Adipocyte (in vitro differentiated cells): ENCODE results near the gene TTC24.

ENCODE experiments used
- DNase-seq: peaks from one replicate; pipeline ENCODE4 v3.0.0-alpha.2; 2015; ENCODE audit warnings: low read depth
- H3K27me3 ChIP-seq: replicated peaks from 2 replicates; pipeline ENCODE4 v1.7.0; 2013; ENCODE audit warnings: mild to moderate bottlenecking, low read length, moderate library complexity; ENCODE audit not compliant: control insufficient read depth, insufficient read depth
- H3K36me3 ChIP-seq: 2 replicates; pipeline ENCODE4 v1.7.0; 2013; ENCODE audit warnings: low read length, mild to moderate bottlenecking, moderate library complexity; ENCODE audit not compliant: control insufficient read depth, insufficient read depth, severe bottlenecking
- H3K4me1 ChIP-seq: 2 replicates; pipeline ENCODE4 v1.7.0; 2013; ENCODE audit warnings: mild to moderate bottlenecking, low read length, moderate library complexity; ENCODE audit not compliant: control insufficient read depth, insufficient read depth
- H3K4me3 ChIP-seq: 2 replicates; pipeline ENCODE4 v1.7.0; 2013; ENCODE audit warnings: mild to moderate bottlenecking, low read length, moderate library complexity
- H3K9ac ChIP-seq: 2 replicates; pipeline ENCODE4 v1.7.0; 2013; ENCODE audit warnings: mild to moderate bottlenecking, low read length, moderate library complexity
- H3K9me3 ChIP-seq: 2 replicates; pipeline ENCODE4 v1.7.0; 2013; ENCODE audit warnings: mild to moderate bottlenecking, low read length, moderate library complexity; ENCODE audit not compliant: control insufficient read depth

Gene TTC24

DNA sequence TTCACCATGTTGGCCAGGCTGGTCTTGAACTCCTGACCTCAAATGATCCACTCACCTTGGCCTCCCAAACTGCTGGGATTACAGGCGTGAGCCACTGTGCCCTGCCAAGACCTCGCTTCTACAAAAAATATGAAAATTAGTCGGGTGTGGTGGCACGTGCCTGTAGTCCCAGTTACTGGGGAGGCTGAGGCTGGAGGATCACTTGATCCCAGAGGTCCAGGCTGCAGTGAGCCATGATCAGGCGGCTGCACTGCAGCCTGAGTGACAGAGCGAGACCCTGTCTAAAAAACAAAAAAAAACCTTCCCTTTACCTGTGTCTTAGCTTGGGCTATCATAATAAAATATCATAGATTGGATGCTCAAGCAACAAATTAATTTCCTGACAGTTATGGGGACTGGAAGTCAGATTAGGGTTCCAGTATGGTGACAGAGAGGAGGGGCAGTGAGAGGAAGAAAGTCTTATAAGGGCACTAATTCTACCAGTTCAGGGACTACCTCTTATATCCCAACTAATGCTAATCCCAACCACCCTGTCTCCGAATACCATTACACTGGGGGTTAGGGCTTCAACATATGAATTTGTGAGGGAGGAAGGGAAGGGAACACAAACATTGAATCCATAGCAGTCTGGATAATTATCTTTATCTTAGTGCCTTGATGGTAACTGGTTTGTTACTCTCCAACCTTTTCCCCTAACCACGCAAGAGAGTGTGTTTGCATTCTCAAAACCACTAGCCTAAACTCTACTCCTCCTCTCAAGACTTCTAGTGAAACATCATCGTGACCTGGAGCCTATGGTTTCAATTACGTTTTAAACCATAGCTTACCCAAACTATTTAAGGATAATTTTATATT lies 11.0 kb downstream of the TTC24 start:
- peaks cover 18% of the 10 kb centered on the region for H3K36me3 ChIP-seq
- DNase-seq: no peak
- peaks cover 1% of the 10 kb centered on the region for H3K27me3 ChIP-seq
- H3K4me3 ChIP-seq: peak overlapping the region; percentile 86
- H3K4me1 ChIP-seq: peaks cover 11% of the 10 kb centered on the region
- no peaks in the 10 kb centered on the region for H3K9me3 ChIP-seq
- peak overlapping the region; percentile 87 for H3K9ac ChIP-seq

DNA sequence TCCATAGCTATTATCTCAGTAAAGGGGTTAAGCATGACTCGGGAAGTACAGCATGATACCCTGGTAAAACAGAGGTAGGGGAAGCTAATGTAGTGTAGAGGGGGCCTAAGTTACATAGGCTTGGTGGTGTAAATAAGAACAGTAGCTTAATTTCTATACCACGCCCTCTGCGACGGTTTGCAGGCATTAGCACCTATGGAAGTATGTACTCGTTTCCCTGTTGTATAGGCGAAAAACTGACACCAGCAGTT lies 11.6 kb downstream of the TTC24 start:
- H3K9ac ChIP-seq: peak overlapping the region; percentile 87
- peaks cover 11% of the 10 kb centered on the region for H3K4me1 ChIP-seq
- no peaks in the 10 kb centered on the region for H3K27me3 ChIP-seq
- peaks cover 23% of the 10 kb centered on the region for H3K36me3 ChIP-seq
- H3K9me3 ChIP-seq: no peaks in the 10 kb centered on the region
- no peak for DNase-seq
- peak overlapping the region; percentile 86 for H3K4me3 ChIP-seq

DNA sequence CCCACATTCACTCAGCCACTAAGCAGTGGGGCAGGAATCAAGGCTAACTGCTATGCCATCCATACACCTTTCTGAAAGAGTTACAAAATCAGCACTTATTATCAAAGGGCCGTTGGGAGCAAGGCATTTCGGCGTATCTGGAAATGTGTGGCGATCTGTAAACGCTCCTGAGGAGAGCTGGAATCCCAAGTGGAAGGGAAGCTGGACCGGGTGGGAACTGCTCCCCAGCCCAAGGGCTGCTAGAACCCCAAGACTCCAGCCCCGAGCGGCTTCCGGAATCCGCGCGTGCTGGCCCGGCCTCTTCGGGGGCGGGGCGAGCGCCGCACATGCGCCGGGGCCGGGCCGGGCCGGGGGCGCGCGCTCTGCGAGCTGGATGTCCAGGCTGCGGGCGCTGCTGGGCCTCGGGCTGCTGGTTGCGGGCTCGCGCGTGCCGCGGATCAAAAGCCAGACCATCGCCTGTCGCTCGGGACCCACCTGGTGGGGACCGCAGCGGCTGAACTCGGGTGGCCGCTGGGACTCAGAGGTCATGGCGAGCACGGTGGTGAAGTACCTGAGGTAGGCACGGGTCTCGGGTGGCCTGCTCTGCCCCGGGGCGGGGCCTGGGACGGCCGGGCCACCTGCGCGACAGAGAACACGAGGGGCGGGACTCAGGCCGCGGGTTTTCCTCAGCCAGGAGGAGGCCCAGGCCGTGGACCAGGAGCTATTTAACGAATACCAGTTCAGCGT lies 12.1 kb downstream of the TTC24 start, which contains the start of gene NAXE:
Gene NAXE, plus strand, starts transcription at position 345 of the 726 bp plus-strand sequence. Its CDS starts 29 bp downstream, at position 374.
- no peaks in the 10 kb centered on the region for H3K27me3 ChIP-seq
- peaks cover 11% of the 10 kb centered on the region for H3K4me1 ChIP-seq
- H3K36me3 ChIP-seq: peaks cover 28% of the 10 kb centered on the region
- H3K9me3 ChIP-seq: no peaks in the 10 kb centered on the region
- DNase-seq: peak; percentile 90
- peak within 1 kb of the TSS; percentile 87 for H3K9ac ChIP-seq
- H3K4me3 ChIP-seq: peak within 1 kb of the TSS; percentile 86

DNA sequence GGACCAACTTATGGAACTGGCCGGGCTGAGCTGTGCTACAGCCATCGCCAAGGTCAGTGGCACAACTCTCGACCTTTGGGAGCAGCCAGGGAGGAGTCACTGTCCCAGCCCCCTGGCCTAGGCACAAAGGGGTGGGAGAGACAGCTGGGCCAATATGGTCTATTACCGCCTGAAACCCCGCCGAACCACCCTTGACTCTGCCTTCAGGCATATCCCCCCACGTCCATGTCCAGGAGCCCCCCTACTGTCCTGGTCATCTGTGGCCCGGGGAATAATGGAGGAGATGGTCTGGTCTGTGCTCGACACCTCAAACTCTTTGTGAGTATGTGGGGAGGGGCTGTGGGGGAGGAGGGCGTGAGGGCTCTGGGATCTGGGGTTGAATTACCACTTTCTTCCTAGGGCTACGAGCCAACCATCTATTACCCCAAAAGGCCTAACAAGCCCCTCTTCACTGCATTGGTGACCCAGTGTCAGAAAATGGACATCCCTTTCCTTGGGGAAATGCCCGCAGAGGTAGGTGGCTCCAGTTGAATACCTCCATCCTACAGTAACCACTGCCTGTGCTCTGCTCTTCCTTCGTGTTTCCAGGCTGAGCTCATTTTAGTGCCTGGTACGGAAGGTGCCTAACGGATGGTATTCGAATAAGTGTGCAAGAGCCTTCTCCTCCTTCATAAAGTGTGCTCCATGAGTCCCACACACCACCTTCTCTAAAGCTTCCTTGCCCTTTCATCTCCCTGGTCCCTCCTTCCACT lies 12.8 kb downstream of the TTC24 start:
- peak overlapping the region; percentile 87 for H3K9ac ChIP-seq
- H3K4me3 ChIP-seq: peak overlapping the region; percentile 86
- peaks cover 11% of the 10 kb centered on the region for H3K4me1 ChIP-seq
- H3K9me3 ChIP-seq: no peaks in the 10 kb centered on the region
- H3K27me3 ChIP-seq: no peaks in the 10 kb centered on the region
- peaks cover 35% of the 10 kb centered on the region for H3K36me3 ChIP-seq
- DNase-seq: no peak

DNA sequence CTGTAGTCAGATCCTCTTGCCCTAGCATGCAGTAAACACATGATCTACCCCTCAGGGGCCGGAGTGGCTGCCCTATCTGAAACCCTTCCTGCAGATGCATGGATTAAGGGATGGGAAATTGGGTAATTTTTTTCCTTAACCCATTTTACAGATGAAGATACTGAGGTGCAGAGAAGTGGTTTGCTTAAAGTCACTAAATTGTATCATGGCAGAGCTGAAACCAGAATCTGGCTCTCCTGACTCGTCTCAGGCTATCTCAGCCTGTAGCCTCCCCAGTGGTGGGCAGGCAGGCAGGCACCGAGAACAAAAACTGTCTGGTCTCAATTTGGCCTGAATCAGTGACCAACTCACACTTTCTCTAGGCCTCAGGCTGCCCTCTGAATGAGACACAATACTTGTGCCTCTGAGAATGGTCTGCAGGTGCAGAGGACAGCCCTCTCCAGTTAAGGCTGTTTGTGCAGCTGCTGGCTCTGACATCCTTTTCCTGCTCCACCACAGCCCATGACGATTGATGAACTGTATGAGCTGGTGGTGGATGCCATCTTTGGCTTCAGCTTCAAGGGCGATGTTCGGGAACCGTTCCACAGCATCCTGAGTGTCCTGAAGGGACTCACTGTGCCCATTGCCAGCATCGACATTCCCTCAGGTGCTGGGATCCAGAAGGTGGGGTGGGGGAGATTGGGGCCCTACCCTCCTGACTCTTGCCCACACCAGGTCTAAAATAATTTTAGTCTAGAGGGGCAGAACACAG lies 13.6 kb downstream of the TTC24 start:
- H3K9ac ChIP-seq: no peak overlapping the region
- peaks cover 11% of the 10 kb centered on the region for H3K4me1 ChIP-seq
- no peaks in the 10 kb centered on the region for H3K27me3 ChIP-seq
- DNase-seq: no peak
- peaks cover 43% of the 10 kb centered on the region for H3K36me3 ChIP-seq
- no peaks in the 10 kb centered on the region for H3K9me3 ChIP-seq
- H3K4me3 ChIP-seq: no peak overlapping the region

DNA sequence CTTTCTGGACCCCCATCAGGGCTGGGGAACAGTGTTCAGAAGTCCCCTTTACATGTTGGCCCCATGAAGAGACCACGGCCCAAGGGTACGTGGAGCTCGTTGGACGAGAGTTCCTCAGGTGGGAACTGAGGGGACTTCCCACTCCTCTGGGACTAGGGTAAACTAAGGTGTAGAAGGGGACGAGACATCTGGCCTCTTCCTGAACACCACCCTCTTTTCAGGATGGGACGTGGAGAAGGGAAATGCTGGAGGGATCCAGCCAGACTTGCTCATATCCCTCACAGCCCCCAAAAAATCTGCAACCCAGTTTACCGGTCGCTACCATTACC lies 14.1 kb downstream of the TTC24 start:
- H3K27me3 ChIP-seq: no peaks in the 10 kb centered on the region
- peaks cover 11% of the 10 kb centered on the region for H3K4me1 ChIP-seq
- no peaks in the 10 kb centered on the region for H3K9me3 ChIP-seq
- H3K9ac ChIP-seq: no peak overlapping the region
- no peak for DNase-seq
- H3K4me3 ChIP-seq: no peak overlapping the region
- peaks cover 48% of the 10 kb centered on the region for H3K36me3 ChIP-seq

DNA sequence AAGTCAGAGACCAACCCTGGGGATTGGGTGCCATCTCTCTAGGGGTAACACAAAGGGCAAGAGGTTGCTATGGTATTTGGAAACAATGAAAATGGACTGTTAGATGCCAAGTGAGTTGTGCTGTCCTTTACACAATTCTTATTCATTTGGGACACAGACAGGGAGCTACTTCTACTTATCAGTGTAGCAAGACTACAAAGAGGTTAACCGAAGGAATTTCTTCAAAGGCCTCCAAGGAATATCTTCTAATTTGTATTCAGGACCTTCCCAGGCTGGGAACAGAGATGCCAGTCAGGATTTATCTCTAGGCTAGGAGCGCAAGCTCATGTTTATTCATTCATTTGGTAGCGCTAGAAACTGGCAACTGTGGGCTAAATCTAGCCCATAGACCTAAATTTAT lies 14.7 kb downstream of the TTC24 start:
- H3K36me3 ChIP-seq: peaks cover 50% of the 10 kb centered on the region
- H3K4me1 ChIP-seq: peaks cover 11% of the 10 kb centered on the region
- no peaks in the 10 kb centered on the region for H3K9me3 ChIP-seq
- no peaks in the 10 kb centered on the region for H3K27me3 ChIP-seq
- H3K9ac ChIP-seq: no peak overlapping the region
- no peak for DNase-seq
- H3K4me3 ChIP-seq: no peak overlapping the region

DNA sequence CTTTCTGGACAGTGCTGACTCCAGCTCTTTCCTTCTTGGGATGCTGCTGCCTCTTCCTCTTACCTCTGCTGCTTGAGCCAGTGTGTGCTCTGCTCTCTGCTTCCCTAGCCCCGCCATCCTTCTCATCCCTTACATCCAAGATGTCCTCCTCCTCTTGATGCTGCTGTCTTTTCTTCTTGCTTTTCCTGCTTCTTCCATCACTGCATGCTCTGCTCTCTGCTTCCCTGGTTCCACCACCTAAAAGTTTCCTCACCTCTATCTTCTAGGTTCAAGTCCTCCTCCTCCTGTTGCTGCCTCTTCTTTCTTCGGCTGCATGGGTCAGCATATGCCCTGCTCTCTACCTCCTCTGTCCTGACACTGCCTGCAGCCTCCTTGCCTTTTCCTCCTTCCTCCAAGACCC lies 15.5 kb downstream of the TTC24 start:
- Histone ChIP-seq H3K4me3 (no peak overlapping the region), H3K27me3 (no peaks in the 10 kb centered on the region), H3K36me3 (peaks cover 50% of the 10 kb centered on the region), H3K9ac (no peak overlapping the region), H3K4me1 (peaks cover 11% of the 10 kb centered on the region), H3K9me3 (no peaks in the 10 kb centered on the region)
- DNase-seq: no peak

DNA sequence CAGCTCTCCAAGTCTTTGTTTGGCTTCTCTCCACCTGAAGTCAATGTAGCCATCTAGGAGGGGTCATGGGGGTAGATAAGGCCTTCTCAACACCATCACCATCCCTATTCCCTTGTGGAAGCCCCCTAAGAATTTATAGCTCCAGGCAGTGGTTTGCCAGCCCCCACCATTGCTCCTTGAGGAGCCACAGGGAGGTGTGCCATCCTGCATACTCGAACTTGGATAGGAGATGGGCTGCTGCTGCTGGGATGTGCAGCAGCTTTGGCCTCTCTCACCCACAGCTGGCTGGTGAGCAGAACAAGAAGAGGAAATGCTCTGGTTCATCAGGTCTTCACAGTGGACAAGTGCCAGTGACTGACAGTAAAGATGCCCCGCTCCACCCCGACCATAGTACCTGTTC lies 16.9 kb downstream of the TTC24 start:
- Histone ChIP-seq H3K4me1 (peaks cover 6% of the 10 kb centered on the region), H3K9ac (no peak overlapping the region), H3K4me3 (no peak overlapping the region), H3K9me3 (no peaks in the 10 kb centered on the region), H3K27me3 (no peaks in the 10 kb centered on the region), H3K36me3 (peaks cover 50% of the 10 kb centered on the region)
- DNase-seq: no peak

DNA sequence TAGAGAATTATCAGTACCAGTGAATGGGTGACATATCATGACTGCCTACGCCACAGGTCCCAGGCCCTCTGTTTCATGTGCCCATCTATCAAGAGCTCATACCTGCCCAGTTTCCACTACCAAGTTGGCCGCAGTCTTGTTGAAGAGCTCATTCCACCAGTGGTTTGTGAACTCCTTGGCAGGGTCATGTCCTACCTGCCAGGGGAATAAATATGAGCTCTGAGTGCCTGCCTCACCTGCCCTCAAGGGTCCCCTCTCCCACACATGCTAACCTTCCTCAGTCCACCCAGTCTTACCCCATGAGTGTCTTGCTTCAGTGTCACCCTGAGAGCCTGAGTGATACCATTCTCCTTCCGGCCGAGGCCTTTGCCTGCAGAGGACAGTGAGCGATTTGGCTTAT lies 18.6 kb downstream of the TTC24 start:
- DNase-seq: no peak
- no peak overlapping the region for H3K9ac ChIP-seq
- H3K4me3 ChIP-seq: no peak overlapping the region
- no peaks in the 10 kb centered on the region for H3K9me3 ChIP-seq
- peaks cover 6% of the 10 kb centered on the region for H3K4me1 ChIP-seq
- H3K36me3 ChIP-seq: peaks cover 49% of the 10 kb centered on the region
- H3K27me3 ChIP-seq: no peaks in the 10 kb centered on the region
